ENCODE results near the gene RIMBP2. TPM values are rescaled to one million over a fixed set of nuclear protein-coding genes. Genes with fewer than 3 reads are reported as not detected.

RIMBP2 gene
- total and polyA plus RNA-seq, 9 of the 15 experiments (the other 6 are each of a cell fraction or from before 2014, with no cell fraction given): not detected

DNA sequence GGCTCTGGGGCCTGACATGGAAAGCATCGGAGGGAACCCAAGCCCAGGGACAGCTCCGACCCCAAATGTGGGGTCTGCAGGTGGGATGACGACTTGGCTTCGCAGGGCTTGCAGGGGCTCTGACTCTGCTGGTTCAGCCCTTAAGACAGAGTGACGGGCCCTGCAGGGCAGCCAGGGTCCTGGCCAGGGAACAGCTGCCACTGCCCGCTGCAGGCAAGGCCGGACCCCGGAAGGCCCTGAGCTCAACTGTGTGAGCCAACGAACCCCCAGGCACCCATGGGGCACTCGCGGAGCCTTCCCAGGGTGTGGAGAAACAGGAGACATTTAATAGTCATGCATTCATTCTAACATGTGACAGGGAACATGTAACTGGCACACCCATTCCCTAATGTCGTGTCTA lies 257.8 kb downstream of the RIMBP2 start:
- H3K9me3 ChIP-seq (replicated peaks; ENCODE audit: control insufficient read depth, insufficient read depth, low read depth, low read length): no peaks in the 10 kb centered on the region
- no peaks in the 10 kb centered on the region for H3K9me1 ChIP-seq (ENCODE audit: control insufficient read depth, insufficient read depth, low read length)
- BruUV-seq (replicated peaks): no TSS peak
- 0 out of 5 replicates have a peak, but pooled peaks cover 0 to 3% of the 10 kb centered on the region in 2 experiments for H3K4me1 ChIP-seq (replicated peaks in 1 of 2; ENCODE audit: control insufficient read depth in 2 of 2, insufficient read depth in 2 of 2, low read length in 2 of 2)
- H3K79me2 ChIP-seq (ENCODE audit: control insufficient read depth, insufficient read depth, low read length): no peaks in the 10 kb centered on the region
- H4K20me1 ChIP-seq (replicated peaks; ENCODE audit: control insufficient read depth, insufficient read depth, low read length): peaks cover 4% of the 10 kb centered on the region; the same call in 1 of the 2 replicates
- H3K4me3 ChIP-seq: no peak overlapping the region
- no peak overlapping the region for H2AFZ ChIP-seq (ENCODE audit: low read depth, low read length)
- ChIA-PET CTCF (ENCODE audit: low intra/inter-chr PET ratio) (no interaction called here), POLR2A (no interaction called here)
- in situ Hi-C loops (cut with MboI): no loop called here
- peaks cover 16 to 94% of the 10 kb centered on the region in 2 experiments; a peak in 4 of 5 replicates for H3K27me3 ChIP-seq (ENCODE audit: control insufficient read depth in 2 of 2, insufficient read depth in 2 of 2, low read length in 2 of 2)
- no peak overlapping the region for H3K27ac ChIP-seq (ENCODE audit: extremely low read depth, low read depth, low read length)
- ATAC-seq: no peak
- DNase-seq (ENCODE audit: extremely low read depth in 1 of 4, low spot score in 3 of 4): no peak
- 1% methylated on average over 11 of the region's 12 CpGs for WGBS (ENCODE audit: insufficient coverage, low coverage, missing lambda C conversion rate)
- intact Hi-C loops (cut with micrococcal nuclease): no loop called here
- H3K9ac ChIP-seq (ENCODE audit: insufficient read depth in 1 of 2, low read depth in 2 of 2, low read length in 2 of 2): no peak overlapping the region
- H3K4me2 ChIP-seq (ENCODE audit: insufficient read depth, low read length): no peak overlapping the region
- no peaks in the 10 kb centered on the region for H3K36me3 ChIP-seq (ENCODE audit: control insufficient read depth, insufficient read depth, low read length)
- no peak for FAIRE-seq
- TF ChIP-seq, protein P1, sequence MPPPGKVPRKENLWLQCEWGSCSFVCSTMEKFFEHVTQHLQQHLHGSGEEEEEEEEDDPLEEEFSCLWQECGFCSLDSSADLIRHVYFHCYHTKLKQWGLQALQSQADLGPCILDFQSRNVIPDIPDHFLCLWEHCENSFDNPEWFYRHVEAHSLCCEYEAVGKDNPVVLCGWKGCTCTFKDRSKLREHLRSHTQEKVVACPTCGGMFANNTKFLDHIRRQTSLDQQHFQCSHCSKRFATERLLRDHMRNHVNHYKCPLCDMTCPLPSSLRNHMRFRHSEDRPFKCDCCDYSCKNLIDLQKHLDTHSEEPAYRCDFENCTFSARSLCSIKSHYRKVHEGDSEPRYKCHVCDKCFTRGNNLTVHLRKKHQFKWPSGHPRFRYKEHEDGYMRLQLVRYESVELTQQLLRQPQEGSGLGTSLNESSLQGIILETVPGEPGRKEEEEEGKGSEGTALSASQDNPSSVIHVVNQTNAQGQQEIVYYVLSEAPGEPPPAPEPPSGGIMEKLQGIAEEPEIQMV (tag; conservative IDR thresholded peaks at IDR 0.05; ENCODE audit: low read depth): no peak
- TF ChIP-seq NFE2L1 (tag; IDR thresholded peaks at IDR 0.05; ENCODE audit: borderline replicate concordance, low read depth) (no peak), ZBTB2 (IDR thresholded peaks at IDR 0.05) (no peak), ZNF408 (CRISPR knock-in tag; IDR thresholded peaks at IDR 0.05; ENCODE audit: low read depth) (no peak), POLR2H (tag; IDR thresholded peaks at IDR 0.05; ENCODE audit: low read depth) (no peak), PPARD (CRISPR knock-in tag; IDR thresholded peaks at IDR 0.05) (no peak), POLR3G (IDR thresholded peaks at IDR 0.05; ENCODE audit: extremely low read depth, insufficient read length, insufficient replicate concordance) (no peak), L3MBTL2 (IDR thresholded peaks at IDR 0.05) (no peak), ZNF518B (CRISPR knock-in tag; IDR thresholded peaks at IDR 0.05) (no peak), HNRNPUL1 (IDR thresholded peaks at IDR 0.05; ENCODE audit: low read length) (no peak), SP2 (IDR thresholded peaks at IDR 0.05; ENCODE audit: extremely low read depth, low read depth, low read length, poor library complexity, severe bottlenecking) (no peak)
- TF ChIP-seq, protein P2, sequence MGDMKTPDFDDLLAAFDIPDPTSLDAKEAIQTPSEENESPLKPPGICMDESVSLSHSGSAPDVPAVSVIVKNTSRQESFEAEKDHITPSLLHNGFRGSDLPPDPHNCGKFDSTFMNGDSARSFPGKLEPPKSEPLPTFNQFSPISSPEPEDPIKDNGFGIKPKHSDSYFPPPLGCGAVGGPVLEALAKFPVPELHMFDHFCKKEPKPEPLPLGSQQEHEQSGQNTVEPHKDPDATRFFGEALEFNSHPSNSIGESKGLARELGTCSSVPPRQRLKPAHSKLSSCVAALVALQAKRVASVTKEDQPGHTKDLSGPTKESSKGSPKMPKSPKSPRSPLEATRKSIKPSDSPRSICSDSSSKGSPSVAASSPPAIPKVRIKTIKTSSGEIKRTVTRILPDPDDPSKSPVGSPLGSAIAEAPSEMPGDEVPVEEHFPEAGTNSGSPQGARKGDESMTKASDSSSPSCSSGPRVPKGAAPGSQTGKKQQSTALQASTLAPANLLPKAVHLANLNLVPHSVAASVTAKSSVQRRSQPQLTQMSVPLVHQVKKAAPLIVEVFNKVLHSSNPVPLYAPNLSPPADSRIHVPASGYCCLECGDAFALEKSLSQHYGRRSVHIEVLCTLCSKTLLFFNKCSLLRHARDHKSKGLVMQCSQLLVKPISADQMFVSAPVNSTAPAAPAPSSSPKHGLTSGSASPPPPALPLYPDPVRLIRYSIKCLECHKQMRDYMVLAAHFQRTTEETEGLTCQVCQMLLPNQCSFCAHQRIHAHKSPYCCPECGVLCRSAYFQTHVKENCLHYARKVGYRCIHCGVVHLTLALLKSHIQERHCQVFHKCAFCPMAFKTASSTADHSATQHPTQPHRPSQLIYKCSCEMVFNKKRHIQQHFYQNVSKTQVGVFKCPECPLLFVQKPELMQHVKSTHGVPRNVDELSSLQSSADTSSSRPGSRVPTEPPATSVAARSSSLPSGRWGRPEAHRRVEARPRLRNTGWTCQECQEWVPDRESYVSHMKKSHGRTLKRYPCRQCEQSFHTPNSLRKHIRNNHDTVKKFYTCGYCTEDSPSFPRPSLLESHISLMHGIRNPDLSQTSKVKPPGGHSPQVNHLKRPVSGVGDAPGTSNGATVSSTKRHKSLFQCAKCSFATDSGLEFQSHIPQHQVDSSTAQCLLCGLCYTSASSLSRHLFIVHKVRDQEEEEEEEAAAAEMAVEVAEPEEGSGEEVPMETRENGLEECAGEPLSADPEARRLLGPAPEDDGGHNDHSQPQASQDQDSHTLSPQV (IDR thresholded peaks at IDR 0.05): no peak

Measured in K562 (cell line).